ENCODE data around the gene ASPSCR1. TPM values are rescaled to one million over a fixed set of nuclear protein-coding genes. Genes with fewer than 3 reads are reported as not detected.

ASPSCR1 gene
- total and polyA plus RNA-seq, 8 donors: 35.1 to 64.3 (median 44.4) TPM

DNA sequence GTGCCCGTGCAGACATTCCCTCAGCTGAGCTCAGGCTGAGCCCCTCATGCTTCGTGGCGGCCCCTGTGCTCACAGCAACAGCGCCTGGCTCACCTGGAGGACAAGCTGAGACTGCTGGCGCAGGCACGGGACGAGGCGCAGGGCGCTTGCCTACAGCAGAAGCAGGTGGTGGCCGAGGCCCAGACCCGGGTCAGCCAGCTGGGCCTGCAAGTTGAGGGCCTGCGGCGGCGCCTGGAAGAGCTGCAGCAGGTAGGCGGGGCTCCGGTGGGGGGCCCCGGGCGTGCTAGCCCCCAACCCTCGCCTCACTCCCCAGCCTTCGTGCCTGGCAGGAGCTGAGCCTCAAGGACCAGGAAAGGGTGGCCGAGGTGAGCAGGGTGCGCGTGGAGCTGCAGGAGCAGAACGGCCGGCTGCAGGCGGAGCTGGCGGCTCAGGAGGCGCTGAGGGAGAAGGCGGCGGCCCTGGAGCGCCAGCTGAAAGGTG, 52.6 kb downstream of the ASPSCR1 start:
- intact Hi-C loops (cut with DNase I): loop anchor here in 1 of 2 donors (2.0 kb wide), 1 partner anchor 125 kb away; no protein-coding TSS in a partner anchor
- Histone ChIP-seq H3K9me3 (no peaks in the 10 kb centered on the region), H3K4me1 (peaks cover 5 to 30% of the 10 kb centered on the region in 2 donors), H3K36me3 (peaks cover 0 to 13% of the 10 kb centered on the region in 2 donors), H3K4me3 (peak overlapping the region in 1 of 2 donors; percentile 55), H3K27ac (no peak overlapping the region), H3K27me3 (peaks cover 0 to 12% of the 10 kb centered on the region in 2 donors)
- TF ChIP-seq, protein P1, sequence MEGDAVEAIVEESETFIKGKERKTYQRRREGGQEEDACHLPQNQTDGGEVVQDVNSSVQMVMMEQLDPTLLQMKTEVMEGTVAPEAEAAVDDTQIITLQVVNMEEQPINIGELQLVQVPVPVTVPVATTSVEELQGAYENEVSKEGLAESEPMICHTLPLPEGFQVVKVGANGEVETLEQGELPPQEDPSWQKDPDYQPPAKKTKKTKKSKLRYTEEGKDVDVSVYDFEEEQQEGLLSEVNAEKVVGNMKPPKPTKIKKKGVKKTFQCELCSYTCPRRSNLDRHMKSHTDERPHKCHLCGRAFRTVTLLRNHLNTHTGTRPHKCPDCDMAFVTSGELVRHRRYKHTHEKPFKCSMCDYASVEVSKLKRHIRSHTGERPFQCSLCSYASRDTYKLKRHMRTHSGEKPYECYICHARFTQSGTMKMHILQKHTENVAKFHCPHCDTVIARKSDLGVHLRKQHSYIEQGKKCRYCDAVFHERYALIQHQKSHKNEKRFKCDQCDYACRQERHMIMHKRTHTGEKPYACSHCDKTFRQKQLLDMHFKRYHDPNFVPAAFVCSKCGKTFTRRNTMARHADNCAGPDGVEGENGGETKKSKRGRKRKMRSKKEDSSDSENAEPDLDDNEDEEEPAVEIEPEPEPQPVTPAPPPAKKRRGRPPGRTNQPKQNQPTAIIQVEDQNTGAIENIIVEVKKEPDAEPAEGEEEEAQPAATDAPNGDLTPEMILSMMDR (IDR thresholded peaks at IDR 0.05): no peak
- DNase-seq (no peak), ATAC-seq (no peak)

DNA sequence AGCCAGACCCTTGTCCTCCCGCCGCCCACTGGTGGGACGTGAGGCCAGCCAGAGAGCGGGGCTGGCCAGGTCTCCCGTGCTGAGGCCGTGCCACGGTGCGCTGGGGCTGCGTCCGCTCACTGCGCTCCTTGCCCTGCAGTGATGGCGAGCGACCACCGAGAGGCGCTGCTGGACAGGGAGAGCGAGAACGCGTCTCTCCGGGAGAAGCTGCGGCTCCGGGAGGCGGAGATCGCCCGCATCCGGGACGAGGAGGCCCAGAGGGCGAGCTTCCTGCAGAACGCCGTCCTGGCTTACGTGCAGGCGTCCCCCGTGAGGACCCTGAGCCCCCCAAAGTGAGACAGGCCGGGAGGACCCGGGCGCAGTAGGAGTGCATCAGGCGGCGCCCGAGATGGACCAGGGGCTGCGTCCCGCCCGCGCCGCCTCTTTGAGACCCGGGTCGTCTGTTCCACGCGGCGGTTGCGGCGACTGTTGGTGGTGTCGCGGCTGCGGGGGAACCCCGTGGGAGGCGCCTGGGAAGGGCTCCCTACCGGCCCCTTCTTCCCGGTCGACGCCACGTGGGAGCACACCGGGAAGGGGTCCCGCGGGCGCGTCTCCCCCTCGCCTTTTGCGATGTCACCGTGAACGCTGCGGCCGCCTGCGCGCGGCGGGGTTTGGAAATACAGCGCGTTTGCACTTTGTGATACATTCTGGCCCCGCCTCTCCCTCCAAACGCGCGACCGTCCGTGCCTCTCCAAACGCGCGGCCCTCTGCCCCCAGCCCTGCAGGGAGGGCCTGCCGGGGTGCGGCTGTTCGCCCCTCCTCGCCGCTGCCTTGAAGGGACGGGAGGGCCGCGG, 53.3 kb downstream of the ASPSCR1 start:
- H3K4me1 ChIP-seq: peaks cover 5 to 32% of the 10 kb centered on the region in 2 donors
- DNase-seq (peak; percentile 71 to 96 (median 86)), ATAC-seq (peak; percentile 95)
- H3K4me3 ChIP-seq: peak overlapping the region; percentile 30 to 55
- no peaks in the 10 kb centered on the region for H3K9me3 ChIP-seq
- TF ChIP-seq, protein P1 (IDR thresholded peaks at IDR 0.05): peak; percentile 93 to 96
- peaks cover 0 to 12% of the 10 kb centered on the region in 2 donors for H3K27me3 ChIP-seq
- intact Hi-C loops (cut with DNase I): loop anchor here in 1 of 2 donors (2.0 kb wide), 1 partner anchor 124 kb away; no protein-coding TSS in a partner anchor
- H3K27ac ChIP-seq: peak overlapping the region in 1 of 2 donors; percentile 31
- H3K36me3 ChIP-seq: peaks cover 0 to 13% of the 10 kb centered on the region in 2 donors

DNA sequence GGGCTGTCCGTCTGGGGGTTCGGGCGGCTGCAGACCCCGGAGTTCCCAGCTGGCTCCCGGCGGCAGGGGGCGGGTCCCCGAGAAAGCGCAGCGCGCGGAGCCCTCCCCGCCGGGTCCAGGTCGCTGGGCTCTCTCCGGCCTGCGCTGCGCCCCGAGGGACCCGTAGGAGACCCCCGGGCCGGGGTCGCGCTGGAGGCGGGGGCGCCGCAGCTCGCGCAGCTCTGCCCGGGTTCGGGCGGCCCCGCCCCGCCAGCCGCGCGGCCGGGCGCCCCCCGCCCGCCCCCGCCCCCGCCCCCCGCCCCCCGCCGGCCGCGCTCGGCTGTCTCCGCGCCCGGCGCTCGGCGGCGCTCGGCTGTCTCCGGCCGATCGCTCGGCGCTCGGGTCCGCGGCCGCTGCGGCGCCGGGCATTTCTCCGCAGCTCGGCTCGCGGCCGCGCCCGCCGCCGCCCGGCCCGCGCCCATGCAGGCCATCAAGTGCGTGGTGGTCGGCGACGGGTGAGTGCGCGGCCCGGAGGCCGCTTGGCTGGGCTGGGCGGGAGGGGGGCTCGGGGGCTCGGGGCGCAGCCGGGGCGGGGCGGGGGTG, 54.0 kb downstream of the ASPSCR1 start, which contains the start of gene RAC3:
RAC3 (plus strand) TSS at position 376 of the 582 bp plus-strand sequence; CDS start at position 460, 84 bp downstream.
- Histone ChIP-seq H3K36me3 (peaks cover 0 to 13% of the 10 kb centered on the region in 2 donors), H3K4me3 (peak within 1 kb of the TSS; percentile 30 to 55), H3K9me3 (no peaks in the 10 kb centered on the region), H3K4me1 (peaks cover 9 to 38% of the 10 kb centered on the region in 2 donors), H3K27ac (peak within 1 kb of the TSS in 1 of 2 donors; percentile 31), H3K27me3 (peaks cover 0 to 12% of the 10 kb centered on the region in 2 donors)
- intact Hi-C loops (cut with DNase I): loop anchor here in 1 of 2 donors (2.0 kb wide), 1 partner anchor 123 kb away; no protein-coding TSS in a partner anchor
- ATAC-seq: peak; percentile 7
- TF ChIP-seq, protein P1 (IDR thresholded peaks at IDR 0.05): no peak
- DNase-seq: no peak

DNA sequence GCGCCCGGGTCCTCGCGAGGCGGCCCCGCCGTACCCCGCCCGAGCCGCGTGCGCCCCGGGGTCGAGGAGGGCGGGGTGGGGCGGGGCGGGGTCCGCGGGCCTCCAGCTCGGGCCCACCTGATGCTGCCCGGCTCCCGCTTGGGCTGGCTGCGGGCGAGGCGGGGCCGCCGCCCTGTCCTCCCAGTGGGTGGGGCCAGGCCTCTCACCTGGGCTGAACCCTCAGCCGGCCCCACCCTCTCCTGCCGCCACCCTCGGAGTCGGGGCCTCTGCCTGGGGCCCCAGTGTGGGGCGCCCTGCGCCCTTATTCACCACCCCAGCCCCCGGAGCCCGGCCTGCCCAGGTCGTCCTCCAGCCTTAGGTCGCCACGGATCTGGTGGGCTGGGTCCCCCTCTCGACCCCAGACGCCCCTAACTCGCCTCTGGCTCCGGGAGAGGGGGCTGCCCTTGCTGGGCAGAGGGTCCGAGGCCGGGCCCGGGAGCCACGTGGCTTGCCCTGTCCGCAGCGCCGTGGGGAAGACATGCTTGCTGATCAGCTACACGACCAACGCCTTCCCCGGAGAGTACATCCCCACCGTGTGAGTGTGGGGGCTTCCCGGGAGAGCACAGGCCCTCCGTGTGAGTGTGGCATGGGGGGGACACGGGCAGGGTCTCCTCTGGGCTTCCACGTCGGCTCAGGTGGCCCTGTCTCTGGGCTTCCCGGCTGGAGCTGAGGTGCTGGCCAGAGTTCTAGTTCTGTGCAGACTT, 54.6 kb downstream of the ASPSCR1 start:
- peak; percentile 62 for ATAC-seq
- TF ChIP-seq, protein P1 (IDR thresholded peaks at IDR 0.05): no peak
- no peak overlapping the region for H3K27ac ChIP-seq
- peaks cover 14 to 44% of the 10 kb centered on the region in 2 donors for H3K4me1 ChIP-seq
- H3K36me3 ChIP-seq: peaks cover 0 to 13% of the 10 kb centered on the region in 2 donors
- peak overlapping the region; percentile 5 to 22 for H3K4me3 ChIP-seq
- peak in 1 of 4 donors; percentile 86 for DNase-seq
- peaks cover 0 to 12% of the 10 kb centered on the region in 2 donors for H3K27me3 ChIP-seq
- no peaks in the 10 kb centered on the region for H3K9me3 ChIP-seq
- intact Hi-C loops (cut with DNase I): loop anchor here in 1 of 2 donors (2.0 kb wide), 1 partner anchor 123 kb away; no protein-coding TSS in a partner anchor
